Smooth muscle cell (in vitro differentiated cells): ENCODE measurements around the gene BMAL1. TPM values are rescaled to one million over a fixed set of nuclear protein-coding genes. Genes with fewer than 3 reads are reported as not detected.
"Not testable (repeated sequence)": the region's sequence is repeated elsewhere in the genome, so short reads cannot be mapped to it uniquely, and the experiment has no call there.

Experiments
- DNase-seq: peaks from one replicate; lab custom pipeline; 2025; ENCODE audit not compliant: unreplicated experiment; lab: John Stamatoyannopoulos, UW
- H2AFZ ChIP-seq: fragments of 200-600 bp; sonication (generic); 2 replicates; pipeline ENCODE4 v1.6.0; 2016; ENCODE audit warnings: antibody characterized with exemption, low read depth, mild to moderate bottlenecking
- H3F3A ChIP-seq: fragments of 200-600 bp; sonication (generic); 2 replicates; pipeline ENCODE4 v1.6.0; 2017; ENCODE audit warnings: antibody characterized with exemption, low read depth
- H3K27ac ChIP-seq: fragments of 200-600 bp; sonication (generic); 2 replicates; pipeline ENCODE4 v1.5.1; 2016; ENCODE audit warnings: low read depth, mild to moderate bottlenecking
- H3K27me3 ChIP-seq: fragments of 200-600 bp; sonication (generic); 2 replicates; pipeline ENCODE4 v1.6.1; 2016; ENCODE audit warnings: low read depth, mild to moderate bottlenecking
- H3K36me3 ChIP-seq: fragments of 200-600 bp; sonication (generic); 2 replicates; pipeline ENCODE4 v1.5.1; 2016; ENCODE audit warnings: low read depth
- H3K4me1 ChIP-seq: fragments of 200-600 bp; sonication (generic); 2 replicates; pipeline ENCODE4 v1.5.1; 2016; ENCODE audit warnings: low read depth
- H3K4me2 ChIP-seq: fragments of 200-600 bp; sonication (generic); 2 replicates; pipeline ENCODE4 v1.6.0; 2016; ENCODE audit warnings: mild to moderate bottlenecking
- H3K4me3 ChIP-seq: fragments of 200-600 bp; sonication (generic); 2 replicates; pipeline ENCODE4 v1.5.1; 2016; ENCODE audit warnings: mild to moderate bottlenecking
- H3K79me2 ChIP-seq: fragments of 200-600 bp; sonication (generic); 2 replicates; pipeline ENCODE4 v1.6.0; 2016; ENCODE audit warnings: low read depth, mild to moderate bottlenecking
- H3K9ac ChIP-seq: fragments of 200-600 bp; sonication (generic); 2 replicates; pipeline ENCODE4 v1.6.0; 2016; ENCODE audit warnings: low read depth
- H3K9me3 ChIP-seq: fragments of 200-600 bp; sonication (generic); replicated peaks from 2 replicates; pipeline ENCODE4 v1.5.1; 2016; ENCODE audit warnings: low read depth
- H4K20me1 ChIP-seq: fragments of 200-600 bp; sonication (generic); 2 replicates; pipeline ENCODE4 v1.6.0; 2016; ENCODE audit warnings: low read depth
- WGBS: methylation state at CpG from one replicate; pipeline ENCODE4 v1.1.7; 2016; ENCODE audit warnings: low lambda C conversion rate; 5-methylcytosine and 5-hydroxymethylcytosine counted together
- polyA plus RNA-seq: library from polyadenylated mRNA; unstranded; fragments of >200 nt; fragmentation: Nextera tagmentation; extraction: Ambion mirVana; gene quantifications from 2 replicates; pipeline ENCODE4 v1.2.1, GENCODE V29; 2016
- total RNA-seq: library from RNA; depleted of rRNA; stranded (reverse); fragments of >200 nt; gene quantifications from 2 replicates; pipeline ENCODE4 v1.2.3, GENCODE V29; 2014
- TF ChIP-seq, protein P1 (sequence below): fragments of 200-600 bp; sonication (generic); IDR thresholded peaks from 2 replicates; pipeline ENCODE4 v1.5.1; 2017; ENCODE audit warnings: borderline replicate concordance, mild to moderate bottlenecking, antibody characterized with exemption; ENCODE audit not compliant: insufficient read depth, poor library complexity, severe bottlenecking

BMAL1 gene
- total and polyA plus RNA-seq, 2 experiments from 2014 or later, result 9.9 to 24.5 TPM

DNA sequence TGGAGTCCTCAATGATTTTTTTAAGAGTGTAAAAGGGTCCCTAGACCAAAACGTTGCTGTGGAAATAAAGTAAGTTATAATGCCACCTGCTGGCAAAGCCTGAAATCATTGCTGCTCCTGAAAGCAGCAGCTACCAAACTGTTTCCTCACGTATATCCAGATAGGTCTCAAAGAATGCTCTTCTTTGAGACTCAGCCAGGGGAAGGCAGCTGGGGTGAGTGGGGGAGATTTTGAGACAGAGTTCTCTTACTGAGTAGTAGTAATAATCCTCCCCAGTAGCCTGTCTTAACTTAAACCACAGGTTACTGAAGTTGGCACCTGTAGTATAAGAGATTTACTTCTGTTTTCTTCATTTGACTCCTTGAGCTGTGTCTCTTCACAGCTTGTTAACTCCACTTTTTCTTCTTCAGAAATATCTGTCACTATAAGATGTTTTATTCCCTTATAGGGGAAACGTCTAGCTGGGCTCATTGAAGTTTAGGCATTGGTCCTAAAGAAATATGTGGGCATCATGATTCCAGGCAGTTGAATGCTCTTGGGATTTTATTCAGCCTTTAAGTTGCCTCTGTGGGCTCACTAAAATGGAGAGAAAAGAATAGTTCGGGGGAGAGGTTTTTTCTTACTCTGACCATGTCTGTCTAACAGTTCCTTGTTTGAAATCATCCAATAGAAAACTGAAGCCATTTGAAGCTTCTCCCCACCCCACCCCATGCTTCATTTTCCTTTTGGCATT is 107.5 kb downstream of the BMAL1 start:
- no peak overlapping the region for H3K4me3 ChIP-seq
- H3K4me2 ChIP-seq, result no peak overlapping the region
- no peak for DNase-seq
- peaks cover 9% of the 10 kb centered on the region for H3K36me3 ChIP-seq
- no peak overlapping the region for H3K9ac ChIP-seq
- H3K27ac ChIP-seq, result no peak overlapping the region
- TF ChIP-seq, protein P1, sequence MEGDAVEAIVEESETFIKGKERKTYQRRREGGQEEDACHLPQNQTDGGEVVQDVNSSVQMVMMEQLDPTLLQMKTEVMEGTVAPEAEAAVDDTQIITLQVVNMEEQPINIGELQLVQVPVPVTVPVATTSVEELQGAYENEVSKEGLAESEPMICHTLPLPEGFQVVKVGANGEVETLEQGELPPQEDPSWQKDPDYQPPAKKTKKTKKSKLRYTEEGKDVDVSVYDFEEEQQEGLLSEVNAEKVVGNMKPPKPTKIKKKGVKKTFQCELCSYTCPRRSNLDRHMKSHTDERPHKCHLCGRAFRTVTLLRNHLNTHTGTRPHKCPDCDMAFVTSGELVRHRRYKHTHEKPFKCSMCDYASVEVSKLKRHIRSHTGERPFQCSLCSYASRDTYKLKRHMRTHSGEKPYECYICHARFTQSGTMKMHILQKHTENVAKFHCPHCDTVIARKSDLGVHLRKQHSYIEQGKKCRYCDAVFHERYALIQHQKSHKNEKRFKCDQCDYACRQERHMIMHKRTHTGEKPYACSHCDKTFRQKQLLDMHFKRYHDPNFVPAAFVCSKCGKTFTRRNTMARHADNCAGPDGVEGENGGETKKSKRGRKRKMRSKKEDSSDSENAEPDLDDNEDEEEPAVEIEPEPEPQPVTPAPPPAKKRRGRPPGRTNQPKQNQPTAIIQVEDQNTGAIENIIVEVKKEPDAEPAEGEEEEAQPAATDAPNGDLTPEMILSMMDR, result peak; percentile 60
- WGBS, result 30% methylated on average over 4 of the region's 4 CpGs
- peaks cover 7% of the 10 kb centered on the region for H3F3A ChIP-seq
- H3K27me3 ChIP-seq, result no peaks in the 10 kb centered on the region
- no peaks in the 10 kb centered on the region for H3K79me2 ChIP-seq
- H3K4me1 ChIP-seq, result no peaks in the 10 kb centered on the region
- no peaks in the 10 kb centered on the region for H3K9me3 ChIP-seq
- no peak overlapping the region for H2AFZ ChIP-seq
- H4K20me1 ChIP-seq, result no peaks in the 10 kb centered on the region

DNA sequence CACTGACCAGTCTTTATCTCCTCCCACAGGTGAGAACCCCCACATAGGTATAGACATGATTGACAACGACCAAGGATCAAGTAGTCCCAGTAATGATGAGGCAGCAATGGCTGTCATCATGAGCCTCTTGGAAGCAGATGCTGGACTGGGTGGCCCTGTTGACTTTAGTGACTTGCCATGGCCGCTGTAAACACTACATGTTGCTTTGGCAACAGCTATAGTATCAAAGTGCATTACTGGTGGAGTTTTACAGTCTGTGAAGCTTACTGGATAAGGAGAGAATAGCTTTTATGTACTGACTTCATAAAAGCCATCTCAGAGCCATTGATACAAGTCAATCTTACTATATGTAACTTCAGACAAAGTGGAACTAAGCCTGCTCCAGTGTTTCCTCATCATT is 109.0 kb downstream of the BMAL1 start:
- no peak overlapping the region for H3K4me3 ChIP-seq
- TF ChIP-seq, protein P1, result no peak
- DNase-seq, result no peak
- no peaks in the 10 kb centered on the region for H3K4me1 ChIP-seq
- no peak overlapping the region for H3K27ac ChIP-seq
- no peaks in the 10 kb centered on the region for H3K9me3 ChIP-seq
- peaks cover 9% of the 10 kb centered on the region for H3K36me3 ChIP-seq
- no peaks in the 10 kb centered on the region for H4K20me1 ChIP-seq
- no peaks in the 10 kb centered on the region for H3K79me2 ChIP-seq
- no peaks in the 10 kb centered on the region for H3K27me3 ChIP-seq
- H3K4me2 ChIP-seq, result no peak overlapping the region
- H3F3A ChIP-seq, result peaks cover 7% of the 10 kb centered on the region
- 89% methylated on average over 2 of the region's 2 CpGs for WGBS
- H3K9ac ChIP-seq, result no peak overlapping the region
- no peak overlapping the region for H2AFZ ChIP-seq

DNA sequence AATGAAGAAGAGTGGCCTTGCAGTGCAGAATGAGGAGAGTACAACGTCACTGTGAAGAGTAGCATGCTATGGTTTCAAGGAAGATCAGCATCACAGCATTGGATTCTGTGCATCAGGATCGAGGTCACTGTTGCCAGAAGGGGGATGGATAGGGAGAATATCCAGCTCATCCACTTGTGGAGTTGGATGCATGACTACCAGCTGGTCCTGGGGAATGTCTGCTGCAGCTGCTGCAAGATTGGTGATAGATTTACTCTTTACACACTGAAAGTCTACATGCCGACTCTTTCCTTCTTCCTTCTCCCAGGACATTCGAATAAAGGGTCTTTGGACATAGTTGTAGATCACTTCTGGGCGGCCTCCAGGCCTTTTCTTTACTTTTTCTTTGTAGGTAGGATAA is 111.2 kb downstream of the BMAL1 start:
- no peak for DNase-seq
- Histone ChIP-seq H3K4me1 (no peaks in the 10 kb centered on the region), H3K9me3 (no peaks in the 10 kb centered on the region), H3K9ac (no peak overlapping the region), H3K27me3 (no peaks in the 10 kb centered on the region), H3K4me2 (no peak overlapping the region), H3K4me3 (no peak overlapping the region), H3K36me3 (peaks cover 5% of the 10 kb centered on the region), H2AFZ (no peak overlapping the region), H3K27ac (no peak overlapping the region), H3K79me2 (no peaks in the 10 kb centered on the region), H3F3A (peaks cover 7% of the 10 kb centered on the region), H4K20me1 (no peaks in the 10 kb centered on the region)
- TF ChIP-seq, protein P1, result no peak
- 93% methylated on average over 5 of the region's 5 CpGs for WGBS

DNA sequence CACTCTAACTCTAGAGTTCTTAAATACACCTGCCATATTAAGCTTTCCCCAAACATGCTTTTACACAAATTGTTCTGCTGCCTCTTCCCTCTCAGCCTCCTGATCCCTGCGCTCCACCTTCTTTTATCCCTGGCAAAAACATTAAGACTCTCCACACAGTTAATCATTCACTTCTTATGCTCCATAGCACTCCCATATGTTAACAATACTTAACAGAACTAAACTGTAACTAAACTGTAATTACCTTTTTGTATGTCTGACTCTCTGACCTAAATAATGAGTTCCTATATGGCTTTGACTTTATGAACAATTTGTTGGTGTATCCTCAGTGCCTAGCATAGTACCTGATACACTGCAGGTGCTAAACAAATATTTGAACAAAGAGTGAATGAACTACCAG is 113.6 kb downstream of the BMAL1 start:
- H3K36me3 ChIP-seq, result peaks cover 5% of the 10 kb centered on the region

DNA sequence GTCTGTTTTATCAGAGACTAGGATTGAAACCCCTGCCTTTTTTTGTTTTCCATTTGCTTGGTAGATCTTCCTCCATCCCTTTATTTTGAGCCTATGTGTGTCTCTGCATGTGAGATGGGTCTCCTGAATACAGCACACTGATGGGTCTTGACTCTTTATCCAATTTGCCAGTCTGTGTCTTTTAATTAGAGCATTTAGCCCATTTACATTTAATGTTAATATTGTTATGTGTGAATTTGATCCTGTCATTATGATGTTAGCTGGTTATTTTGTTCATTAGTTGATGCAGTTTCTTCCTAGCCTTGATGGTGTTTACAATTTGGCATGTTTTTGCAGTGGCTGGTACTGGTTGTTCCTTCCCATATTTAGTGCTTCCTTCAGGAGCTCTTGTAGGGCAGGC is 120.7 kb downstream of the BMAL1 start:
- not testable (repeated sequence) for H3K9ac ChIP-seq, H3K4me2 ChIP-seq, H4K20me1 ChIP-seq, H3K4me3 ChIP-seq, H2AFZ ChIP-seq, H3K79me2 ChIP-seq, H3K36me3 ChIP-seq, H3K27me3 ChIP-seq, H3K4me1 ChIP-seq, H3K9me3 ChIP-seq, H3K27ac ChIP-seq, H3F3A ChIP-seq, DNase-seq

More for the DNA sequence above, 113.6 kb downstream of the BMAL1 start:
- no peaks in the 10 kb centered on the region for H4K20me1 ChIP-seq
- H3K4me2 ChIP-seq, result no peak overlapping the region
- H3K9me3 ChIP-seq, result no peaks in the 10 kb centered on the region
- H3K4me3 ChIP-seq, result no peak overlapping the region
- H3K27me3 ChIP-seq, result no peaks in the 10 kb centered on the region
- no peak overlapping the region for H2AFZ ChIP-seq
- DNase-seq, result no peak
- TF ChIP-seq, protein P1, result no peak
- H3K4me1 ChIP-seq, result no peaks in the 10 kb centered on the region
- whole genome bisulfite sequencing, result 100% methylated on average over 1 of the region's 1 CpG
- no peak overlapping the region for H3K27ac ChIP-seq
- peaks cover 7% of the 10 kb centered on the region for H3F3A ChIP-seq
- no peak overlapping the region for H3K9ac ChIP-seq
- H3K79me2 ChIP-seq, result no peaks in the 10 kb centered on the region
